ENCODE measurements around the gene RNF141.

RNF141 gene

GRCh38 chr11:10541561-10541930 is 559 bp upstream of the RNF141 start:
- Histone ChIP-seq H3K9me3 (ENCODE audit: control insufficient read depth in 2 of 2, low read length in 2 of 2) (no peaks in the 10 kb centered on the region), H3K4me1 (ENCODE audit: control insufficient read depth, insufficient read depth, low read length) (no peaks in the 10 kb centered on the region), H3K27me3 (ENCODE audit: control insufficient read depth in 1 of 2, insufficient read depth in 2 of 2, low read length in 2 of 2) (no peaks in the 10 kb centered on the region), H3K9ac (ENCODE audit: low read length in 2 of 2) (peak overlapping the region; percentile 43 to 88), H3K36me3 (ENCODE audit: control insufficient read depth in 2 of 2, insufficient read depth in 2 of 2, low read length in 2 of 2) (no peaks in the 10 kb centered on the region), H3K4me3 (ENCODE audit: low read length in 2 of 2) (peak overlapping the region; percentile 79 to 84), H3K27ac (ENCODE audit: low read length) (no peak overlapping the region)

GRCh38 chr11:10540546-10540914 is 457 bp downstream of the RNF141 start:
- Histone ChIP-seq H3K9me3 (ENCODE audit: control insufficient read depth in 2 of 2, low read length in 2 of 2) (no peaks in the 10 kb centered on the region), H3K9ac (ENCODE audit: low read length in 2 of 2) (peak overlapping the region; percentile 86 to 88), H3K36me3 (ENCODE audit: control insufficient read depth in 2 of 2, insufficient read depth in 2 of 2, low read length in 2 of 2) (no peaks in the 10 kb centered on the region), H3K27ac (ENCODE audit: low read length) (peak overlapping the region; percentile 56), H3K4me1 (ENCODE audit: control insufficient read depth, insufficient read depth, low read length) (no peaks in the 10 kb centered on the region), H3K27me3 (ENCODE audit: control insufficient read depth in 1 of 2, insufficient read depth in 2 of 2, low read length in 2 of 2) (no peaks in the 10 kb centered on the region), H3K4me3 (ENCODE audit: low read length in 2 of 2) (peak overlapping the region; percentile 79 to 84)

GRCh38 chr11:10539339-10539738 is 1.6 kb downstream of the RNF141 start:
- H3K4me1 ChIP-seq (ENCODE audit: control insufficient read depth, insufficient read depth, low read length), result no peaks in the 10 kb centered on the region
- no peaks in the 10 kb centered on the region for H3K27me3 ChIP-seq (ENCODE audit: control insufficient read depth in 1 of 2, insufficient read depth in 2 of 2, low read length in 2 of 2)
- no peaks in the 10 kb centered on the region for H3K9me3 ChIP-seq (ENCODE audit: control insufficient read depth in 2 of 2, low read length in 2 of 2)
- no peak overlapping the region for H3K27ac ChIP-seq (ENCODE audit: low read length)
- H3K36me3 ChIP-seq (ENCODE audit: control insufficient read depth in 2 of 2, insufficient read depth in 2 of 2, low read length in 2 of 2), result no peaks in the 10 kb centered on the region
- no peak overlapping the region for H3K9ac ChIP-seq (ENCODE audit: low read length in 2 of 2)
- no peak overlapping the region for H3K4me3 ChIP-seq (ENCODE audit: low read length in 2 of 2)

GRCh38 chr11:10538924-10539323 is 2.1 kb downstream of the RNF141 start:
- Histone ChIP-seq H3K9ac (ENCODE audit: low read length in 2 of 2) (no peak overlapping the region), H3K36me3 (ENCODE audit: control insufficient read depth in 2 of 2, insufficient read depth in 2 of 2, low read length in 2 of 2) (no peaks in the 10 kb centered on the region), H3K27ac (ENCODE audit: low read length) (no peak overlapping the region), H3K27me3 (ENCODE audit: control insufficient read depth in 1 of 2, insufficient read depth in 2 of 2, low read length in 2 of 2) (no peaks in the 10 kb centered on the region), H3K4me3 (ENCODE audit: low read length in 2 of 2) (no peak overlapping the region), H3K9me3 (ENCODE audit: control insufficient read depth in 2 of 2, low read length in 2 of 2) (no peaks in the 10 kb centered on the region), H3K4me1 (ENCODE audit: control insufficient read depth, insufficient read depth, low read length) (no peaks in the 10 kb centered on the region)

- Histone ChIP-seq H3K4me1 (ENCODE audit: control insufficient read depth, insufficient read depth, low read length) (no peaks in the 10 kb centered on the region), H3K27ac (ENCODE audit: low read length) (no peak overlapping the region), H3K36me3 (ENCODE audit: control insufficient read depth in 2 of 2, insufficient read depth in 2 of 2, low read length in 2 of 2) (no peaks in the 10 kb centered on the region), H3K9me3 (ENCODE audit: control insufficient read depth in 2 of 2, low read length in 2 of 2) (no peaks in the 10 kb centered on the region), H3K9ac (ENCODE audit: low read length in 2 of 2) (no peak overlapping the region), H3K4me3 (ENCODE audit: low read length in 2 of 2) (no peak overlapping the region), H3K27me3 (ENCODE audit: control insufficient read depth in 1 of 2, insufficient read depth in 2 of 2, low read length in 2 of 2) (no peaks in the 10 kb centered on the region)
Observed at GRCh38 chr11:10537600-10537999, 3.4 kb downstream of the RNF141 start.

- no peak overlapping the region for H3K27ac ChIP-seq (ENCODE audit: low read length)
- peaks cover 4 to 14% of the 10 kb centered on the region in 2 donors for H3K36me3 ChIP-seq (ENCODE audit: control insufficient read depth in 2 of 2, insufficient read depth in 2 of 2, low read length in 2 of 2)
- no peaks in the 10 kb centered on the region for H3K9me3 ChIP-seq (ENCODE audit: control insufficient read depth in 2 of 2, low read length in 2 of 2)
- H3K27me3 ChIP-seq (ENCODE audit: control insufficient read depth in 1 of 2, insufficient read depth in 2 of 2, low read length in 2 of 2), result no peaks in the 10 kb centered on the region
- no peak overlapping the region for H3K4me3 ChIP-seq (ENCODE audit: low read length in 2 of 2)
- no peaks in the 10 kb centered on the region for H3K4me1 ChIP-seq (ENCODE audit: control insufficient read depth, insufficient read depth, low read length)
- H3K9ac ChIP-seq (ENCODE audit: low read length in 2 of 2), result no peak overlapping the region
Observed at GRCh38 chr11:10534316-10534715, 6.7 kb downstream of the RNF141 start.

- Histone ChIP-seq H3K4me3 (ENCODE audit: low read length in 2 of 2) (no peak overlapping the region), H3K4me1 (ENCODE audit: control insufficient read depth, insufficient read depth, low read length) (no peaks in the 10 kb centered on the region), H3K9ac (ENCODE audit: low read length in 2 of 2) (no peak overlapping the region), H3K36me3 (ENCODE audit: control insufficient read depth in 2 of 2, insufficient read depth in 2 of 2, low read length in 2 of 2) (peaks cover 4 to 21% of the 10 kb centered on the region in 2 donors), H3K27ac (ENCODE audit: low read length) (no peak overlapping the region), H3K9me3 (ENCODE audit: control insufficient read depth in 2 of 2, low read length in 2 of 2) (no peaks in the 10 kb centered on the region), H3K27me3 (ENCODE audit: control insufficient read depth in 1 of 2, insufficient read depth in 2 of 2, low read length in 2 of 2) (no peaks in the 10 kb centered on the region)
Observed at GRCh38 chr11:10533323-10533722, 7.7 kb downstream of the RNF141 start.

GRCh38 chr11:10532526-10532925 is 8.5 kb downstream of the RNF141 start:
- Histone ChIP-seq H3K9ac (ENCODE audit: low read length in 2 of 2) (no peak overlapping the region), H3K36me3 (ENCODE audit: control insufficient read depth in 2 of 2, insufficient read depth in 2 of 2, low read length in 2 of 2) (peaks cover 5 to 21% of the 10 kb centered on the region in 2 donors), H3K27ac (ENCODE audit: low read length) (no peak overlapping the region), H3K9me3 (ENCODE audit: control insufficient read depth in 2 of 2, low read length in 2 of 2) (no peaks in the 10 kb centered on the region), H3K4me1 (ENCODE audit: control insufficient read depth, insufficient read depth, low read length) (no peaks in the 10 kb centered on the region), H3K27me3 (ENCODE audit: control insufficient read depth in 1 of 2, insufficient read depth in 2 of 2, low read length in 2 of 2) (no peaks in the 10 kb centered on the region), H3K4me3 (ENCODE audit: low read length in 2 of 2) (no peak overlapping the region)

- H3K4me3 ChIP-seq (ENCODE audit: low read length in 2 of 2), result no peak overlapping the region
- no peaks in the 10 kb centered on the region for H3K27me3 ChIP-seq (ENCODE audit: control insufficient read depth in 1 of 2, insufficient read depth in 2 of 2, low read length in 2 of 2)
- peaks cover 13 to 33% of the 10 kb centered on the region in 2 donors for H3K36me3 ChIP-seq (ENCODE audit: control insufficient read depth in 2 of 2, insufficient read depth in 2 of 2, low read length in 2 of 2)
- H3K9me3 ChIP-seq (ENCODE audit: control insufficient read depth in 2 of 2, low read length in 2 of 2), result no peaks in the 10 kb centered on the region
- H3K4me1 ChIP-seq (ENCODE audit: control insufficient read depth, insufficient read depth, low read length), result no peaks in the 10 kb centered on the region
- H3K9ac ChIP-seq (ENCODE audit: low read length in 2 of 2), result no peak overlapping the region
- H3K27ac ChIP-seq (ENCODE audit: low read length), result no peak overlapping the region
Observed at GRCh38 chr11:10529279-10529678, 11.7 kb downstream of the RNF141 start.

- no peak overlapping the region for H3K9ac ChIP-seq (ENCODE audit: low read length in 2 of 2)
- H3K4me1 ChIP-seq (ENCODE audit: control insufficient read depth, insufficient read depth, low read length), result no peaks in the 10 kb centered on the region
- H3K36me3 ChIP-seq (ENCODE audit: control insufficient read depth in 2 of 2, insufficient read depth in 2 of 2, low read length in 2 of 2), result peaks cover 13 to 34% of the 10 kb centered on the region in 2 donors
- H3K27ac ChIP-seq (ENCODE audit: low read length), result no peak overlapping the region
- no peaks in the 10 kb centered on the region for H3K9me3 ChIP-seq (ENCODE audit: control insufficient read depth in 2 of 2, low read length in 2 of 2)
- no peaks in the 10 kb centered on the region for H3K27me3 ChIP-seq (ENCODE audit: control insufficient read depth in 1 of 2, insufficient read depth in 2 of 2, low read length in 2 of 2)
- no peak overlapping the region for H3K4me3 ChIP-seq (ENCODE audit: low read length in 2 of 2)
Observed at GRCh38 chr11:10528121-10528520, 12.9 kb downstream of the RNF141 start.

GRCh38 chr11:10526974-10527918 is 13.7 kb downstream of the RNF141 start:
- H3K27ac ChIP-seq (ENCODE audit: low read length), result no peak overlapping the region
- H3K9me3 ChIP-seq (ENCODE audit: control insufficient read depth in 2 of 2, low read length in 2 of 2), result no peaks in the 10 kb centered on the region
- no peaks in the 10 kb centered on the region for H3K4me1 ChIP-seq (ENCODE audit: control insufficient read depth, insufficient read depth, low read length)
- H3K4me3 ChIP-seq (ENCODE audit: low read length in 2 of 2), result no peak overlapping the region
- H3K9ac ChIP-seq (ENCODE audit: low read length in 2 of 2), result no peak overlapping the region
- H3K36me3 ChIP-seq (ENCODE audit: control insufficient read depth in 2 of 2, insufficient read depth in 2 of 2, low read length in 2 of 2), result peaks cover 13 to 39% of the 10 kb centered on the region in 2 donors
- H3K27me3 ChIP-seq (ENCODE audit: control insufficient read depth in 1 of 2, insufficient read depth in 2 of 2, low read length in 2 of 2), result no peaks in the 10 kb centered on the region

Measured in stomach smooth muscle (tissue), 2 donors.